B cell (primary cell): ENCODE data around the gene ATP4B. TPM values are rescaled to one million over a fixed set of nuclear protein-coding genes. Genes with fewer than 3 reads are reported as not detected.

Experiments used
- ATAC-seq: fragments of 200-7000 bp; cut with Tn5 transposase; one replicate; pipeline ENCODE4 v1.10.0; 2021; ENCODE audit warnings: low read depth, mild to moderate bottlenecking, moderate number of reproducible peaks, moderate library complexity
- CTCF ChIA-PET: fragments of 350-600 bp; sonication (Branson Sonifier 250); formaldehyde crosslinking; loops from one replicate; lab custom pipeline; 2021; ENCODE audit warnings: antibody characterized with exemption, inconsistent platforms; lab: Charles Lee
- POLR2A ChIA-PET: fragments of 350-600 bp; sonication (Branson Sonifier 250); formaldehyde crosslinking; loops from one replicate; lab custom pipeline; 2021; ENCODE audit warnings: antibody characterized with exemption; lab: Charles Lee
- DNase-seq: peaks from one replicate; pipeline ENCODE4 v3.0.0; 2013
- H2AFZ ChIP-seq: 2 replicates; pipeline ENCODE4 v1.6.1; 2012; ENCODE audit warnings: mild to moderate bottlenecking, low read depth, low read length; ENCODE audit not compliant: insufficient read depth, poor library complexity, severe bottlenecking
- H3K27ac ChIP-seq, 2 donors: 1 replicate in 1 of 2; 2 replicates in 1 of 2; pipeline ENCODE4 v1.5.1; 2012 to 2013; ENCODE audit warnings: low read length in 2 of 2, mild to moderate bottlenecking in 2 of 2, moderate library complexity in 1 of 2
- H3K27me3 ChIP-seq, 4 experiments: fragments of 200-600 bp in 1 of 4; sonication (generic) in 1 of 4; replicated peaks in 1 of 4; 1 replicate in 2 of 4; 2 replicates in 2 of 4; pipeline versions ENCODE4 v1.6.1 to v1.7.0; 2013 to 2016; ENCODE audit warnings: low read length in 3 of 4, mild to moderate bottlenecking in 2 of 4, mixed read lengths in 1 of 4, moderate library complexity in 1 of 4; ENCODE audit not compliant: insufficient read depth in 4 of 4, control insufficient read depth in 3 of 4; ENCODE audit errors: control extremely low read depth in 1 of 4
- H3K36me3 ChIP-seq, 2 experiments: replicated peaks in 1 of 2; 1 replicate in 1 of 2; 2 replicates in 1 of 2; pipeline versions ENCODE4 v1.6.1 to v1.7.1; 2013; ENCODE audit warnings: low read length in 1 of 2; ENCODE audit not compliant: insufficient read depth in 2 of 2, control insufficient read depth in 1 of 2; ENCODE audit errors: control extremely low read depth in 1 of 2, extremely low read depth in 1 of 2
- H3K4me1 ChIP-seq, 2 donors: fragments of 200-600 bp in 1 of 2; sonication (generic) in 1 of 2; 1 replicate in 1 of 2; 2 replicates in 1 of 2; pipeline versions ENCODE4 v1.5.1 to v1.6.1; 2013 to 2017; ENCODE audit warnings: low read length in 2 of 2; ENCODE audit not compliant: control insufficient read depth in 2 of 2, insufficient read depth in 2 of 2
- H3K4me2 ChIP-seq: replicated peaks from 2 replicates; pipeline ENCODE3; 2012; ENCODE audit warnings: mild to moderate bottlenecking, low read depth, low read length; ENCODE audit not compliant: poor library complexity, severe bottlenecking
- H3K4me3 ChIP-seq, 5 experiments: fragments of 200-600 bp in 1 of 5; sonication (generic) in 1 of 5; 1 replicate in 3 of 5; 2 replicates in 2 of 5; pipeline versions ENCODE4 v1.5.1 to v1.7.0; 2011 to 2016; ENCODE audit warnings: low read length in 4 of 5, mild to moderate bottlenecking in 4 of 5, low read depth in 2 of 5, control low read depth in 1 of 5, moderate library complexity in 1 of 5; ENCODE audit not compliant: insufficient read depth in 1 of 5; ENCODE audit errors: control extremely low read depth in 1 of 5, extremely low read depth in 1 of 5
- H3K79me2 ChIP-seq: fragments of 200-600 bp; sonication (generic); one replicate; pipeline ENCODE4 v1.6.0; 2016; ENCODE audit warnings: low read length; ENCODE audit not compliant: control insufficient read depth, insufficient read depth
- H3K9ac ChIP-seq: fragments of 200-600 bp; sonication (generic); 2 replicates; pipeline ENCODE4 v1.6.1; 2017; ENCODE audit warnings: mild to moderate bottlenecking, low read length, moderate library complexity
- H3K9me3 ChIP-seq, 3 donors: one replicate each; pipeline versions ENCODE4 v1.6.1 to v1.7.1; 2013; ENCODE audit warnings: low read length in 2 of 3; ENCODE audit not compliant: control insufficient read depth in 2 of 3, insufficient read depth in 1 of 3; ENCODE audit errors: control extremely low read depth in 1 of 3
- H4K20me1 ChIP-seq: 2 replicates; pipeline ENCODE4 v1.6.0; 2012; ENCODE audit warnings: mild to moderate bottlenecking, low read length; ENCODE audit not compliant: insufficient read depth, control insufficient read depth, poor library complexity, severe bottlenecking
- H3K27ac Mint-ChIP-seq: one replicate; pipeline ENCODE4 v1.8.0; 2021; ENCODE audit warnings: mixed read lengths
- H3K27me3 Mint-ChIP-seq: one replicate; pipeline ENCODE4 v1.8.0; 2021; ENCODE audit warnings: mixed read lengths
- H3K4me1 Mint-ChIP-seq: one replicate; pipeline ENCODE4 v1.8.0; 2021; ENCODE audit warnings: mixed read lengths
- H3K4me3 Mint-ChIP-seq: one replicate; pipeline ENCODE4 v1.8.0; 2021; ENCODE audit warnings: mixed read lengths
- H3K9me3 Mint-ChIP-seq: one replicate; pipeline ENCODE4 v1.8.0; 2022; ENCODE audit warnings: mixed read lengths; ENCODE audit not compliant: insufficient read depth
- CTCF ChIP-seq: fragments of 200-600 bp; IDR thresholded peaks from one replicate; pipeline ENCODE4 v1.8.0; 2022; ENCODE audit warnings: antibody characterized with exemption, mild to moderate bottlenecking
- EZH2 ChIP-seq: IDR thresholded peaks from 2 replicates; pipeline ENCODE4 v1.6.1; 2012; ENCODE audit warnings: borderline replicate concordance, low read depth, mild to moderate bottlenecking, moderate library complexity, low read length; ENCODE audit not compliant: insufficient read depth, poor library complexity, severe bottlenecking
- WGBS: methylation state at CpG from one replicate; pipeline ENCODE4 v1.1.5; 2013; ENCODE audit warnings: missing lambda C conversion rate; ENCODE audit not compliant: insufficient coverage; 5-methylcytosine and 5-hydroxymethylcytosine counted together
- intact Hi-C: fragments of 100-400 bp; cut with micrococcal nuclease; formaldehyde crosslinking; loops from one replicate; pipeline ENCODE4 v1.10.0; 2022
- polyA plus RNA-seq: library from polyadenylated mRNA; depleted of rRNA; stranded (reverse); fragments of >200 nt; gene quantifications from 2 replicates; pipeline ENCODE4 v1.2.3, GENCODE V29; 2012
- total RNA-seq, 2 donors: library from RNA; stranded (reverse); fragments of 120-200 nt in 1 of 2; gene quantifications; 1 replicate in 1 of 2; 2 replicates in 1 of 2; pipeline versions ENCODE4 v1.2.3 to v1.2.4, GENCODE V29; 2013 to 2022

The ATP4B gene
- total and polyA plus RNA-seq, 2 donors (not counting 1 experiment from before 2014, with no cell fraction given): not detected

GRCh38 chr13:113653264-113654174, 4.5 kb downstream of the ATP4B start:
- no peaks in the 10 kb centered on the region for H3K4me1 Mint-ChIP-seq
- Histone ChIP-seq H3K27ac (no peak overlapping the region), H3K36me3 (no peaks in the 10 kb centered on the region), H2AFZ (no peak overlapping the region), H3K27me3 (no peaks in the 10 kb centered on the region), H4K20me1 (no peaks in the 10 kb centered on the region), H3K9ac (no peak overlapping the region), H3K4me1 (no peaks in the 10 kb centered on the region), H3K4me2 (no peak overlapping the region), H3K79me2 (no peaks in the 10 kb centered on the region), H3K4me3 (no peak overlapping the region), H3K9me3 (no peaks in the 10 kb centered on the region)
- ChIA-PET CTCF (no interaction called here), POLR2A (no interaction called here)
- H3K27ac Mint-ChIP-seq: no peak overlapping the region
- intact Hi-C loops: no loop called here
- DNase-seq (no peak), ATAC-seq (no peak)
- H3K9me3 Mint-ChIP-seq: no peaks in the 10 kb centered on the region
- no peak for TF ChIP-seq EZH2
- TF ChIP-seq CTCF: no peak
- no peak overlapping the region for H3K4me3 Mint-ChIP-seq
- 59% methylated on average over 19 of the region's 24 CpGs for WGBS
- no peaks in the 10 kb centered on the region for H3K27me3 Mint-ChIP-seq
